BJ (cell line): ENCODE results near the gene FGF2. TPM values are rescaled to one million over a fixed set of nuclear protein-coding genes. Genes with fewer than 3 reads are reported as not detected.

Experiments used
- CTCF ChIA-PET: fragments of 350-600 bp; formaldehyde crosslinking; extraction: SDS; loops from one replicate; lab custom pipeline; 2021; ENCODE audit warnings: antibody characterized with exemption, inconsistent platforms; lab: Yijun Ruan, JAX
- POLR2A ChIA-PET: fragments of 300-600 bp; sonication (Branson Sonifier 250); formaldehyde crosslinking; extraction: SDS; loops from one replicate; lab custom pipeline; 2021; ENCODE audit warnings: antibody characterized with exemption; lab: Charles Lee
- DNase-seq: peaks from one replicate; pipeline ENCODE4 v3.0.0-alpha.2; 2011; ENCODE audit warnings: low read depth
- H3K27me3 ChIP-seq: 2 replicates; pipeline ENCODE4 v1.6.0; 2011; ENCODE audit warnings: low read length; ENCODE audit not compliant: control insufficient read depth, insufficient read depth
- H3K36me3 ChIP-seq: 2 replicates; pipeline ENCODE4 v1.5.1; 2011; ENCODE audit warnings: low read length; ENCODE audit not compliant: control insufficient read depth, insufficient read depth
- H3K4me3 ChIP-seq: 2 replicates; pipeline ENCODE4 v1.5.1; 2011; ENCODE audit warnings: low read depth, mild to moderate bottlenecking, control low read depth, low read length
- polyA plus RNA-seq: library from polyadenylated mRNA; depleted of rRNA; stranded (reverse); fragments of >200 nt; gene quantifications from 2 replicates; pipeline ENCODE4 v1.2.3, GENCODE V29; 2011
- TF ChIP-seq, protein P1 (sequence below): IDR thresholded peaks from 2 replicates; pipeline ENCODE4 v1.5.1; 2011; ENCODE audit warnings: low read depth, mild to moderate bottlenecking, control low read depth, inconsistent platforms, low read length, moderate library complexity; ENCODE audit not compliant: insufficient read depth

Gene FGF2
- polyA plus RNA-seq, 1 experiment: 72.7 TPM

DNA sequence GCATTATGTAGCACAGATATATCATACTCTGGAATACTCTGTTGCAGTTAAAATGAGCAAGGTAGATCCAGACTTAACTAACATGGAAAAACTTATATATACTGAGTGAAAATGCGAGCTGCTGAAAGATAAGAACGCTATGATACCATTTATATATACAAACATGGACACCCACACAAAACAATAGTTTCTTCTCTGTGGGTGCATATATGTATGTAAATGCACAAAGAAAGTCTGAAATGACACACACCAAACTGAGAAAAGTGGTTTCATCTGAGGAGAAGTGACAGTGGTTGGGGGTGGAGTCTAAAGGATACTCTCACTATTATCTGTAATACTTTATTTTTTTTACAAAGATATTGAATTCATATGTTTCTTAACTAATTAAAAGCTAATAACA, 12.2 kb upstream of the FGF2 start:
- Histone ChIP-seq H3K36me3 (no peaks in the 10 kb centered on the region), H3K4me3 (no peak overlapping the region), H3K27me3 (no peaks in the 10 kb centered on the region)
- DNase-seq: no peak
- TF ChIP-seq, protein P1, sequence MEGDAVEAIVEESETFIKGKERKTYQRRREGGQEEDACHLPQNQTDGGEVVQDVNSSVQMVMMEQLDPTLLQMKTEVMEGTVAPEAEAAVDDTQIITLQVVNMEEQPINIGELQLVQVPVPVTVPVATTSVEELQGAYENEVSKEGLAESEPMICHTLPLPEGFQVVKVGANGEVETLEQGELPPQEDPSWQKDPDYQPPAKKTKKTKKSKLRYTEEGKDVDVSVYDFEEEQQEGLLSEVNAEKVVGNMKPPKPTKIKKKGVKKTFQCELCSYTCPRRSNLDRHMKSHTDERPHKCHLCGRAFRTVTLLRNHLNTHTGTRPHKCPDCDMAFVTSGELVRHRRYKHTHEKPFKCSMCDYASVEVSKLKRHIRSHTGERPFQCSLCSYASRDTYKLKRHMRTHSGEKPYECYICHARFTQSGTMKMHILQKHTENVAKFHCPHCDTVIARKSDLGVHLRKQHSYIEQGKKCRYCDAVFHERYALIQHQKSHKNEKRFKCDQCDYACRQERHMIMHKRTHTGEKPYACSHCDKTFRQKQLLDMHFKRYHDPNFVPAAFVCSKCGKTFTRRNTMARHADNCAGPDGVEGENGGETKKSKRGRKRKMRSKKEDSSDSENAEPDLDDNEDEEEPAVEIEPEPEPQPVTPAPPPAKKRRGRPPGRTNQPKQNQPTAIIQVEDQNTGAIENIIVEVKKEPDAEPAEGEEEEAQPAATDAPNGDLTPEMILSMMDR: no peak
- ChIA-PET CTCF (interaction anchor here (0.6 kb wide), 1 partner anchor 34 kb away, joined by 3 read pairs; no protein-coding TSS in a partner anchor), POLR2A (interaction anchor here (0.7 kb wide), 1 partner anchor 16 kb away, joined by 3 read pairs; no protein-coding TSS in a partner anchor)

DNA sequence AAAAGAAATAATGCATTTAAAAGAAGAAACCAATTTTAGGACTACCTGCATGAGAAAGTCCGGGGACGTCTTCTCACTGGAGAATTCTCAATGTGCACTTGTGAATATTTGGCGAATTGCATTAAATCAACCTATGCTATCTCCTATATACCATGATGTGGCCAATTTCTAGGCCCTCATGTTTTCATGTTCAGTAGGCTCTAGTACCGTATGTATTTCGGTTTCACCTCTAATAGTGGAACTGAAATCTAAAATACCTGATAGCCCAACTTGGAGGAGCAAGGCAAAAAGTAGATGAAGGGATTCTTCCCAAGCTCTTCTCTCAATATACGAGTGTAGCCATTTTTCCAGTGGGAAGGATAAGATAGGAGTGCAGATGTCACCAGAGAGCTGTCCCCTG, 11.4 kb upstream of the FGF2 start:
- ChIA-PET CTCF (interaction anchor here (0.6 kb wide), 1 partner anchor 35 kb away, joined by 3 read pairs; no protein-coding TSS in a partner anchor), POLR2A (no interaction called here)
- H3K36me3 ChIP-seq: no peaks in the 10 kb centered on the region
- no peak overlapping the region for H3K4me3 ChIP-seq
- H3K27me3 ChIP-seq: no peaks in the 10 kb centered on the region
- TF ChIP-seq, protein P1: no peak
- DNase-seq: no peak

DNA sequence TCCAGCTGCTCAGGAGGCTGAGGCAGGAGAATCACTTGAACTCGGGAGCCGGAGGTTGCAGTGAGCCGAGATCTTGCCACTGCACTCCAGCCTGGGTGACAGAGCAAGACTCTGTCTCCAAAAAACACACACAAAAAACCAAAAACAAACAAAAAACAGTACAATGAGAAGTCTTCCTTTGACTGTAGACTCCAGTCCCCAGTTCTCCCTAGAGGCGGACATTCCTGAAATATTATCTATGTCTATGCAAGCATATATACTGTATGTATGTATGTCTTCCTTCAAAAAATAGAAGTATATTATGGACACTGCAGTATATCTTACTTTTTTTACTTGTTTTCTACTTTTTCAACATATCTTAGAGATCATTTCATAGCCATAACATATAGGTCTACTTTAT, 10.2 kb upstream of the FGF2 start:
- Histone ChIP-seq H3K36me3 (no peaks in the 10 kb centered on the region), H3K27me3 (no peaks in the 10 kb centered on the region), H3K4me3 (no peak overlapping the region)
- DNase-seq: no peak
- POLR2A ChIA-PET: no interaction called here
- TF ChIP-seq, protein P1: no peak
- CTCF ChIA-PET: interaction anchor here (0.6 kb wide), 1 partner anchor 76 kb away, joined by 3 read pairs; no protein-coding TSS in a partner anchor

DNA sequence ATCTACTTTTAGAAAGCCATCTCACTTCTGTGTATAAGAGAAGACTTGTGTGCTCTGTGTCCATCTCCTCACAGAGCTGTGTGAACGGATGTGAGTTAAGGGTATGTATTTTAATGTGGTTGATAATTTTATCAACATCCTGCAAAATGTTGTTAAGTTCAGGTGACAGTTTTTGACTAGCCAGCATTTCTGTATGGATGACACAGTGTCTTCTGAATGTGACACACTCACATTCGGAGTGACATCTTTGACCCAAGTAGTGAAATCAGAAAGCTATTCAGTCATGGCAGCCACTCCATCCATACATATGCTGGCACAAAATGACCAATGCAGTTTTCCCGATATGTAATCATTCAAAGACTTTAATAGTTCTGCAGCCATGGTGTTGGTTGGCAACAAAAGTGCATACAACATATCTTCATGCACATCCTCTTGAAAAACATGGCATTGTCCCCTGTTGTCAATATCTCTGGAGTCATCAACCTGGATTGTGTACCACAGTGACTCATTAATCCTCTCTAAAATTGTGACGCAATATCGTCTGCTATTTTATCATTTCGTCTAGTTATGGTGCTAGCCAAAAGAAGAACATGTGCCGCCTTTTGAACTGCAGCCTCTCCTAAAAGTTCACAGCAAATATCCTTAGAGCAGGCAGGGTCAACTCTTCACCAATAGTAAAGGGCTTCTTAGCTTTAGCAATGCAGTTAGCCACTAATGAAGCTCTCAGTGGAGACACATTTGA, 6.8 kb upstream of the FGF2 start:
- ChIA-PET CTCF (no interaction called here), POLR2A (no interaction called here)
- DNase-seq: no peak

DNA sequence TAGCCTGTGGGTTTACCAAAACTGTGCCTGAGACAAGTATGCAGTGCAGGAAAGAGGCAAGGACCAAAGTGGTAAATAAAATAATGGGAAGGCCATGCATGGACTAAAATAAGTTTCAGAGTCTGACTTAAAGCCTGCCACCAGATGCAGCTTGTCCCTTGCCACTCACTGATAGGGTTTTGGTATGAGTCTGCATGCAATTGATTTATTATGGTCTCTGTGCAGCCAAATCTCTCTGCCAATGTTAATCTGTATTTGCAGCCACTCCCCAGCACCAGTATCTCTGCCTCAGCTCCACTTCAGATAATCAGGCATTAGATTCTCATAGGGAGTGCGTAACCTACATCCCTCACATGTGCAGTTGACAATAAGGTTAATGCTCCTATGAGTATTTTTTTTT, 5.5 kb upstream of the FGF2 start:
- ChIA-PET POLR2A (no interaction called here), CTCF (interaction anchor here (0.7 kb wide), 1 partner anchor 90 kb away, joined by 4 read pairs; no protein-coding TSS in a partner anchor)
- Histone ChIP-seq H3K27me3 (no peaks in the 10 kb centered on the region), H3K36me3 (no peaks in the 10 kb centered on the region), H3K4me3 (no peak overlapping the region)
- TF ChIP-seq, protein P1: no peak
- DNase-seq: no peak

More for the DNA sequence above, 6.8 kb upstream of the FGF2 start:
- TF ChIP-seq, protein P1: no peak
- Histone ChIP-seq H3K4me3 (no peak overlapping the region), H3K36me3 (no peaks in the 10 kb centered on the region), H3K27me3 (no peaks in the 10 kb centered on the region)
